DMS153 (cell line): ENCODE results near the gene MAP4.

Experiments used
- DNase-seq: peaks from one replicate; lab custom pipeline; 2025; lab: John Stamatoyannopoulos, UW

MAP4 gene

DNA sequence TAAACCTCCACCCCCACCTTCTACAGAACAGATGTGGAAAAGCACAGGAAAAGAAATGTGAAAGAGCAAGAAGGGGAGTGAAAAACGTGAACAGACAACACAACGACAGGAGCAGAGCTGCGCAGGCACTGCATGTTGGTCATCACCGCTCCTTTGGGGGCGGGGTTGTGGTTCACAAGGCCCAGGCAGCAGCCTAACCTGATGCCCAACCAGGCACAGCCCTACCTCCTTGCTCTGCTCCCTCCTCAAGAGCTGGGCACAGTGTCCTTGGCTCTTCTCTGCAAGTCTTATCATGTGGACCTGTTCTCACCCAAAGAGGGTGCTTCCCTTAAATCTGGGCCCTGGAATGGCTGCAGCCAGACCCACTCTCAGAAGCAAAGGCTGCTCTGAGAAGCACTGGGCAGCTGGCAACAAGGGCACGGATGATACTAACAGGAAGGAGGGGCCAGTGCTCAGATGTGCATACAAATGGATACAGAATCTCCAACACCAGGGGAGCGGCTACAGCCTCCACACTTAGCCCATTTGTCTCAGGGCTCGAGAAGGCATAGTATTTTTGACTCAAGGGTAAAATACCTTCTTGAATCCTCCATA is 148.7 kb downstream of the MAP4 start:
- no peak for DNase-seq

DNA sequence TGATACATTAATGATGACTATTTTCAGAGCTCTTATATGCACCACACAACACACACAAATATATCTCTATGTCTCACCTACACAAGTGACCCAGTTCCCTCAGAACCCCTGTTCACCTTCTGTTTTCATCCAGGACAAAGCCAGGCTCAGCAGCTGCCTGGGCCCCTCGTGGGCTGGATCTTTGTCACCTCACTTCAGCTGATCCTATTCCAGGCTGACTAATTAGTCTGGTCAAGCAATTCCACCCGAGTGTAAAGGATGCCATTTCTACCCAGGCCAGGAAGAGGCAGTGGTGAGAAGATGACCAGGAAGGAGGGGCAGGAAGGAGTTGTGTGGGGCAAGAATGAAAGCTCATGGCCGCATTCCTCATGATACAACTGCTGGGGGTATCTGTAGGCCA is 151.0 kb downstream of the MAP4 start:
- no peak for DNase-seq

DNA sequence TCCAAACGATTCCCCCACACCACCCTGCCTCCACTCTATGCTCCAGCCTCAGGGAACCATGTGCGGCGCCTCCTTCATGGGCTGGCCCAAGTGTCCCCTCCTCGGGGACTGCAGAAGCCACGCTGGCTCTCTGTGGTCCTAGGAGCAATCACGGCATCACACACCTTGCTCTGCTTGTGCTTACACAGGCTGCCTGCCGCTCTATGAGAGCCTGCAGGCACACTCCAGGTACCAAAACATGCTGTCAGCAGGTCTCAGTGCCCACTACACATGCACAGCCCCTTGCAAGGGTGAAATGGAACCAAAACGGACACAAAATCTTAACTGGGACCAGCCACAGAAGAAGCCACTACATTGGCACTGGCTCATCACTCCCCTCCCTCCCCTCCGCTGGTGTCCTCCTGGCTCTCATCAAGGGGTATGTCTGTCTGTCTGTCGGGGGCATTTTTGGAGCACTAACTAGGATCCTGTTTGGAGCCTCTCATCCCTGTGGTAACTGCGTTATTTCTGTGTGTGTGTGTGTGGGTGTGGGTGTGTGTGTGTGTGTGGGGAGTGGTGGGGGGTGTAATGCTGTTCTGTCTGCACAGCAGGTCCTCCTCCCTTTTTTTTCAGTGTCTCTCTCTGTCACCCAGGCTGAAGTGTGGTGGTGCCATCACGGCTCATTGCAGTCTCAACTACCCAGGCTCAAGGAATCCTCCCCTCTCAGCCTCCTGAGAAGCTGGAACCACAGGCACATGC is 152.7 kb downstream of the MAP4 start:
- DNase-seq = no peak

DNA sequence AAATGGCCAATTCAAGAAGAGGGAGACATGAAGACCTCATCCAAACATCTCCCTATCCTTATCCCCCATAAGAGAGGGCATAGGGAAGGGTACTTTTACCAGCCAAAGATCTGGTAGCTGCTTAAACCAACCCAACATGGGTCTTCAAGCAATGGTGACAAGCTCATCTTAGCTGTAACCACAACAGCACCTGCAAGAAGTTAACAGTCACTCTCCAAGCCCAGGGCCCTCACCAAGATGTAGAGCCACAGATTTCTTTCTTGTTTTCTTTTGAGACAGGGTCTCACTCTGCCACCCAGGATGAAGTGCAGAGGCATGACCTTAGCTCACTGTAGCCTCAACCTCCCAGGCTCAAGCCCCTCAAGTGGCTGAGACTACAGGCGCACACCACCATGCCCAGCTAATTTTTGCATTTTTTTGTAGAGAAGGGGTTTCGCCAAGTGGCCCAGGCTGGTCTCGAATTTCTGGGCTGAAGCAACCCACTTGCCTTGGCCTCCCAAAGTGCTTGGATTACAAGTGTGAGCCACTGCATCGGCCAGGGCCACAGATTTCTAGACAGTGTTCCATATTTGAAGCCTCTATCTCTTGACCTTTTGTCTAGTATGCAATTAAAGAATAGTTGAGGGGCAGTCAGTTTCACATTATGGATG is 156.1 kb downstream of the MAP4 start:
- DNase-seq = no peak

DNA sequence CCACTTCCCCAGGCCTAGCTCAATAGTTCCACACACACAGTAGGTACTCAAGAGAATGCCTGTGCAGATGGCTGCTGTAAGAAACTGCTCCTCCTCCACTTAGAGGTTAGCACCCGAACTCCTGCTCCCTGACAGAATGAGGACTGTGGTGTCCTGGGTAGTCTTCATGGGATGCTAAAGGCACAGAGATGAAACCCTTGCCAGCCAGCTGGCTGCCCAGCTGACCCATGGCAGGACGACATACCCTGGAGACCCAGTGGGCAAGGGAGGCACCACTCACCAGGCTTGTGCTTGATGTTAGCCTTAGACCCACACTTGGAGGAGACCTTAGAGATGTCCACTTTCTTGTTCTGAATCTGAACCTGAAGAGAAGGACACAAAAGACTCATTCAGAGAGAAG is 159.1 kb downstream of the MAP4 start:
- no peak for DNase-seq

DNA sequence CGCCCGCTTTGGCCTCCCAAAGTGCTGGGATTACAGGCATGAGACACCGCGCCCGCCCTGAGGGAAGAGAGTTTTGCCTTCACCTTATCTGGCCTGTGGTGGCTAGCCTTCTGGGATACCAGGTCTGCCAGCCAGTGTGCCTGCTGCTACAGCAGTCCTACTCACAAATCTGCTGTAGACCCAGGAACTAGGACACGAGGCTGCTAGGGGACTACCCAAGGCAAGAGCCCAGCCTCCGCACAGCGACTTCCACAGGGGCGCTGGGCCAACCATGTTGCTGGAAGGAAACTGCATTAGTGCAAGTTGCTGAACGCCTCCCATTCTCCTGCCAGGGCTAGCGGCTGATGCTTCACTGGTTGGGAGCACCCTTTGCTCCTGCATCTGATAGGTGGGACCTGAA is 159.5 kb downstream of the MAP4 start:
- no peak for DNase-seq

DNA sequence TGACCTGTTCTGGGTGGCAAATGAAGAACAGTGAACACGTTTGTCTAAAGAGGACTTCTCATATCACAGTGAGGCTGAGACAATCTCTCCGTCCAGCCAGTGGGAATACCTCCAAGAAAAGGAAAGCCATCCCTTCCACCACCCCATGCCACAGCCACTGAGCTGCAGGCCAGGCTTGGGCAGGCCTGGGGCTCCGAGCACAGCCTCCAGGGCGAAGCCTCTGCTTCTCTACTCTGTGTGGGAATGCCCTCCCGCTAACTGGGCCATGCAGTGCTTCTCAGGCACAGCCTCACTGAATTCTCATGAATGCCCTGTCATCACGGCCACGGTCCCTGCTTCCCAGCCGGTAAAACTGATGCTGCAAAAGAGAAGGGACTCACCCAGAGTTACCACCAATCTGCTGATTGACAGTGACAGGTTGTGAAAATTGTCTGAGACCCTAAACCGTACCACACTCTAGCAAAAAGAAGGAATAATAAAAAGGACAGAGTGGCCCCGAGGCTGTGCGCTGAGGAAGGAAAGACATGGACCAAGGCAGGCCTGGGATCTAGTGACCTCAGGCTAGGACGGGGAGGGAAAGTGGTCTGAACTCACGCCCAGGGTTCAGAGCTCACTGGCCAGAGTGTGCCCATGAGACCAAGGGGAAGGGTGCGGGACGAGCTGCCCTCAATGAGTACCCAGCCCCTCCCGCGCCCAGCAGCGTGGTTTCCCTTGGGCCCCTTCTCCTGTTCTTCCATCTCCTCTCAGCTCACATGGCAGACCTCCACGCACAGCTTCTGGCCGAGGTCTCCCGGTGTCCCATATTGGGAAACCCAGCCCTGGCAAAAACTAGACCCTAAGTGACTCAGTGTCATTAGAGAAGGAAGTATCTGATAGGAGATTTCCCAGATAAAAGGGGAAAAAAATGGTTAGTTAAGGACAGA is 160.5 kb downstream of the MAP4 start:
- DNase-seq = no peak

DNA sequence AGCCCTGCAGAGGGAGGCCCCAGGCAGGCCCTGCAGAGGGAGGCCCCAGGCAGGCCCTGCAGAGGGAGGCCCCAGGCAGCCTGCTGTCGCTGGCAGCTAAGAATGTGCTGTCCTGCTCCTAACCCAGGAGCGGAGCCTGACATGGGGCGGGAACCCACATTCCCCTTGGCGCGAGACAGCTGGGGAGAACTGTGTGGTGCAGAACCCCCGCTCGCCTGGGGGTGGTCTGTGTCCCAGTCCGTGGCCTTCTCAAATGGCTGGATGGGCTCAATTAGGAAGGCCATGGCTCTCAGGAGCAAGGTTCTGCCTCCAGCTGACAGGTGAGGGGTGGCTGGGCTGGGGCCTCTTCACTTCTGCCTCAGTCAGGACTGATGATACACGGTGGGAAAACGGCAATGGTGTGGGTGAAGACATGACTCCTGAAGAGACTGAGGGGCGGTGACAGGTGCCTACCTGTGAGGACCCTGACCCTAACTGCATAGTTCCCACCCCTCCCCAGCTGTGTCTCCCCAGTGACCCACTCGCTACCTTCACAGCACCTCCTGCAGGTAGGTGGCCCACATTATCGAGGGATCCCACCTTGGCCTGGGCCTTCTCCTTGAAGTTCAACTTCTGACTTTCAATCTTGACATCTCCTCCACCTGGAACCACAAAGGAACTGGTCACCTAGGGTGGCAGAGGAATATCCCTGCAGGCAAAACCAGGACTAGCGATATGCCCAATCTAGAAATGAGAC is 161.3 kb downstream of the MAP4 start:
- no peak for DNase-seq

DNA sequence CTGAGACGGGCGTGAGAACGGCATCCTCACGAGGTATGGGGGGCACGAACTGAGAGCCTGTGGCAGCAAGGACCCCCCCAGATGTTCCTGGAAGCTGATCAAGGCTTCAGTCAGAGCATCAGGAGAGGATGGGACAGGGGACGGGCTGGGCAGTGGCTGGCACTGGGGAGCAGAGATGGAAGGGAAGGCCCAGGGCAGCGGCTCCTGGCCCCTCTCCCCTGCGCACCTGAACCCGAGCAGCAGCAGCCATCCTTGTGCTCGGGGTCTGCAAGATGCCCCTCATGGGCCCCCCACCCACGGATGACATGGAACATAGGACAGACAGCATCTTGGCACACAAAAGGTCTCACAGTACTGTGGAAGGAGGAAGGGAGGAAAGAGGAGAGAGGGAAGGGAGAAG is 161.9 kb downstream of the MAP4 start:
- DNase-seq = no peak

DNA sequence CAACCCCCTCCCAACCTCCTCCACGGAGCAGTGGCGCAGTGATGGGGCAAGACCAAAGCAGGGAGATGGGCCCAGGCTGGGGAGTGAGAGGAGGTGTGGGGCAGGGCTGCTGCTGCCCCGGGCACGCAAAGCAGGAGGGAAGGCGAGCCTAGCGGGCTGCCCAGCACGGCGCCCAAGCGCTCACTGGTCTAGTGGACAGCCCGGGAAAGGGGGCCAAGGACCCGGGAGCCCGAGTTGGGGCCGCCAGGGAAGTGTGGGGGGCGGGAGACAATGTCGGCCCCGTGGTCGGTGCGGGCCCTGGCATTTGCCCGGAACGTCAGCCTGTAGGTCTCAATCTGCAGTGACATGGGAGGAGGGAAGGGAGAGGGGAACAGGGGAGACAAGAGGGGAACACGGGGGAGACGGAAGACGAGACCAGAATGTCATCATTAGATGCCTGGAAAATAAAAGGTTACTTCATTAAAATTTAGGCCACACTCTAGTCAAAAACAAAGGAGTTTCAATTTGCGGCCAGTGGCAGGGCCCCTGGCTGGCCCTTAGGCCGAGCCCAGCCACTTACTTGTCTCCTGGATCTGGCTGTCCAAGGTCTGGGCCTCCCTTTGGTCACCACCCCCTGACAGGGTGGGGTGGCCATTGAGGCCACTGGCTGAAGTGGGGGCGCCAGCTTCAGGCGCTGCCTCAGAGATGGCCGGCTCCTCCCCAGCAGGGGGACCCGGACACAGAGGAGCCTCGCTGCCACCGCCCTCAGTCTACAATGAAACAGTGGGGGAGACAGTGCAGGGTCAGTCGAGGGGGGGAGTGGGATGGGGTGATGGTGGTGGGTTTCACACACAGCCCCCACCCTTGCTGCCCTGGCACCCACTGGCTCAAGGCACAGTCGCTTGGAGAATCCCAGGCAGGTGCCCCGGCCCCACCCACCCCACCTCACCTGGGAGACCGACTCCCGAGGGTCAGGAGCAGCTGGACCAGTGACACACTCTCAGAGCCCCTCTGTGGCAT is 163.3 kb downstream of the MAP4 start:
- DNase-seq = no peak

DNA sequence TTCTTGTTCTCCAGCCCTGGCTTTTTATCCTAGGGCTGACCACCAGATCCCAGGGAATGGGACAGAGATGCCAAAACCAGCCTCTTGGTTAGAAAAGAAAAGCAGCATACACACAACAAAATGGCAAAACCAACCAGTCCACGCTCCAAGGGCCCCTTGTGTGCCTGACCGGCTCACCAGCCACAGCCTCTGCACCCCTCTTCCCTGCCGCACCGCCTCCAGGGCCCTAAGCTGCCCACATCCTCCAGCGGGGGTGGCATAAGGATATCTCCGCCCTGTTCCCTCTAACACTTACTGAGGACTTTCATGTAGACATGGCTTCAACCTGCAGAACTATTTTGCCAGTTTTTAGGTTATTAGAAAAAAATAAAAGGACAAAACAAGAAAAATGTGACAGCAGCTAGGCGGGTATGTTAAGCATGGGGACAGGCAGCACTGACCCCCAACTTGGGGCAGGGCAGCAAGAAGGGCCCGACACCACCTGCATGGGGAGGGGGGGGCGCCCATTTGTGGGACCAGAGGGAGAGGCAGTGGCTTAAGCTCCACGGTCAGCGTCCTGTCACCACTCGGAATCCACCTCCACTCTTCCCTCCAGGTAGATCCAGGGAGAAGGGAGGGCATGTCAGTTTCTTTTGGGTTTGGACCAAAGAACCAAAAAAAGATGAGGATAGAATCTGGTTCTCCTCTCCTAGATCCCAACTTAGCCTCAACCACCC is 164.2 kb downstream of the MAP4 start:
- DNase-seq = no peak

DNA sequence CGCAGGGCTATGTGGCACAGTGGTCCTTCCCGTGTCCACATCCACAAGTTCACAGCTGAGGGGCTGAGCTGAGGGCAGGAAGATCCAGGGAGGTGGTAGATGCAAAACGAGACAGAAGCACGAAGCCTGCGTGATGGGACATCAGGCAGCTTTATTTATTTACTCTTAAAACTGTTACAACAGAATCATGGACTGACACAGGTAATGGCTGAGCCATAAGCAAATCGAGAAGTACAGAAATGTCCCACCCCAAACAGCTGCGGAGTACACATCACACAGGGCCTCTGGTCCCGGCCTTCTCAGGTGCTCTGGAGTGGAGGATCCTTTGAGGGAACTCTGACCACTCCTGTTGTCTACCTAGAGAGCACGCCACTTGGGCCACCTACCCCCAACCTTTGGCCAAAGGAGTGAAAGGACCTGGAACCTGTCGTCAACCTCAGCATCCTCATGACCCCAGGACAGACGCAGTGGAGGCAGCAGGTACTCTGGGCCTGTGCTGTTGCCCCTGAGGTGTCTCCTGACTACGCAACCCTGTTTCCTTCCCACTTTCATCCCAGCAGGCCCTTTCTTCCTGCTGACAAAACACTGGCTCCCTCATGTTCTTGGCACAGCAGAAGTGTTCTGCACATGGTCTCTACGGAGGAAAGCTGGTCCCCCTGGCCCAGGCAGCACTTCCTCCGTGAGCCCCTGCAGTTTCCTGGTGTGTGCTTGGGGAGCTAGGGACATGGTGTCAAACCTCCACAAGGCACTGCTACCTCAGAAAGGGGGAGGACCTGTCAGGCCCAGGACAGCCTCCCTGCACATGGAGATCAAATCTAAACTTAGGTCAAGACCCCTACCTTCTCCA is 165.4 kb downstream of the MAP4 start:
- no peak for DNase-seq

DNA sequence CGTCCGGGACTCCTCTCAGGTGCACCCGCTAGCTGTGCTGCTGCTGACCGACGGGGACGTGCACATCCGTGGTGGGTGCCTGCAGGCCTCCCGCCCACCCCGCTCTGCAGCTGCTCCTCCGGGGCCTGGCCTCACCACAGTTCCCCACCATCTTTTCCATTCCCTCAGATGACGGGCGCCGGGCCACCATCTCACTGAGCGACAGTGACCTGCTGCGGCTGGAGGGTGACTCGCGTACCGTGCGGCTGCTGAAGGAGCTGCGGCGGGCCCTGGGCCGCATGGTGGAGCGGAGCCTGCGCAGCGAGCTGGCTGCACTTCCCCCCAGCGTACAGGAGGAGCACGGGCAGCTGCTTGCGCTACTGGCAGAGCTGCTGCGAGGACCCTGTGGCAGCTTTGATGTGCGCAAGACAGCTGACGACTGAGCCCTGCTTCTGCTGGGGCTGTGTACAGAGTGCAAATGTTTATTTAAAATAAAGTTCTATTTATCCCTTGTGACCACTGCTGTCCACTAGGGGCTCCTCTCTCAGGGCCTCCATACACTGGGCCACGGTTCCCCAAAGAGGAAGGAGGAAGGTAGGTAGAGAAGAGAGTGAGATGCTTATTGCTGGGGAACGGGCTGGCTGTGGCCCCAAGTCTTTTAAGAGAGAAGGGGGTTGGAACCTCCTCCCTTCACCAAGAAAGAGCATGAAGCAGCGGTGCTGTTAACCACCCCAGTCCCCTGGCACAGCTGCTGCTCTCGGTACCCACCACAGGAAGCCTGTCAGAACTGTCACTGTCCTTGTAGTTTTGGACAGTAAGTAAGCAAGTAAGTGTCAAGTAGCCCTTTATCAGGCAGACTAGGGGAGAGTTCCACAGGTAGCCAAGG is 166.3 kb downstream of the MAP4 start:
- no peak for DNase-seq

DNA sequence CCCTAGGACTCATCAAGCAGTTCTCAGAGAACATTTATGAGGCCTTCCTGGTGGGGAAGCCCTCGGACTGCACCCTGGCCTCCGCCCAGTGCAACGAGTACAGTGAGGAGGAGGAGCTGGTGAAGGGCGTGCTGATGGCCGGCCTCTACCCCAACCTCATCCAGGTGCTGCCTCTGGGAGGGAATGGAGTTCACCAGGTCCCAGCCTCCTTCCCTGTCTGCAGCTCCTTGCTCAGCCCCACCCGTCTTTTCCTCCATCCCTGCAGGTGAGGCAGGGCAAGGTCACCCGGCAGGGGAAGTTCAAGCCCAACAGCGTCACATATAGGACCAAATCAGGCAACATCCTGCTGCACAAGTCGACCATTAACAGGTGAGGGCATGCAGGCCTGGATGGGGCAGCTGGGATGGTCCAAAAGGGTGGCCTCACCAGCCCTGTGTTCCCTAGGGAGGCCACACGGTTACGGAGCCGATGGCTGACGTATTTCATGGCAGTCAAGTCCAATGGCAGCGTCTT is 167.0 kb downstream of the MAP4 start:
- DNase-seq = no peak

DNA sequence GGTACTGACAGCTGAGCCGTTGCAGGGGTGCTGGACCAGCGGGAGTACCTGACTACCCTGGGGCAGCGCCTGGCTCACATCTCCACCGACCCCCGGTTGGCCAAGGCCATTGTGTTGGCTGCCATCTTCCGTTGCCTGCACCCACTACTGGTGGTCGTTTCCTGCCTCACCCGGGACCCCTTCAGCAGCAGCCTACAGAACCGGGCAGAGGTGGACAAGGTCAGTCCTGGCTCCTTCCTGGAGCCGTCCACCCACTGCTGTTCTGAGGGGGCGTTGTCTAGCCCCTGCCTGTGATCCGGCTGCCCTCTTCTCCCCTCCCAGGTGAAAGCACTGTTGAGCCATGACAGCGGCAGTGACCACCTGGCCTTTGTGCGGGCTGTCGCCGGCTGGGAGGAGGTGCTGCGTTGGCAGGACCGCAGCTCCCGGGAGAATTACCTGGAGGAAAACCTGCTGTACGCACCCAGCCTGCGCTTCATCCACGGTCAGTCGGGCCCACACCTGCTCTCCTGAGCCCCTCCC is 167.6 kb downstream of the MAP4 start:
- no peak for DNase-seq

DNA sequence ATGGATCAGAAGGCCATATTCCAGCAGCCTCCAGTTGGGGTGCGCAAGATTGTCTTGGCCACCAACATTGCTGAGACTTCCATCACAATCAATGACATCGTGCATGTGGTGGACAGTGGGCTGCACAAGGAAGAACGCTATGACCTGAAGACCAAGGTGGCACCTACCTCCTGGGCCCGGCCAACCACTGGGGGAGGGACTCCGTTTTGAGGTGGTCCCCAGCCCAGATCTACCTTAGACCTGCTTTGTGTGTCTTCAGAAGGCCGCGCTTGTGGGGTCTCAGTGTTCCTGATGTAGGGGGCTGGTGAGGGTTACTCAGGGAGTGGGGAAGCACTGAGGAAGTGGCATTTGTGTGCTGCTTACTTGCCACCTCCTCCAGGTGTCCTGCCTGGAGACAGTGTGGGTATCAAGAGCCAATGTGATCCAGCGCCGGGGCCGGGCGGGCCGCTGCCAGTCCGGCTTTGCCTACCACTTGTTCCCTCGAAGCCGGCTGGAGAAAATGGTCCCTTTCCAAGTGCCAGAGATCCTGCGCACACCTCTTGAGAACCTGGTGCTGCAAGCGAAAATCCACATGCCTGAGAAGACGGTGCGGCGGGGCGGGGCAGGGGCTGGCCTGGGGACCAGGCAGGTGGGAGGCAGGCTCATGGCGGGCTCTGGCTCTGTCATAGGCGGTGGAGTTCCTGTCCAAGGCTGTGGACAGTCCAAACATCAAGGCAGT is 168.3 kb downstream of the MAP4 start:
- no peak for DNase-seq

DNA sequence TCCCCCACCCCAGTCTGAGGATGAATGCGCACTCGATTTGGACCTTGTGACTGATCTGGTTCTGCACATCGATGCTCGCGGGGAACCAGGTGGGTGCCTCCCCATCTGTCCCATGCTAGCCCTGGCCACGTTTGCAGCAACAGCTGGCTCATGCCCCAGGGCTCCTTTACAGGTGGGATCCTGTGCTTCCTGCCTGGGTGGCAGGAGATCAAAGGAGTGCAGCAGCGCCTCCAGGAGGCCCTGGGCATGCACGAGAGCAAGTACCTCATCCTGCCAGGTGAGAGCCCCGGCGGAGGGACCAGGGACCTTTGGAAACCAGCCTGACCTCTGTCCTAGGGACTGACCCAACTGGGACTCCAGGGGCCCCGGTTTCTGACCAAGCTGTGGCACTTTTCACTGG is 169.0 kb downstream of the MAP4 start:
- DNase-seq = no peak
